HepG2 (cell line): ENCODE data around the gene UQCRC2. TPM values are rescaled to one million over a fixed set of nuclear protein-coding genes. Genes with fewer than 3 reads are reported as not detected.
A peak's percentile ranks its signal among the peaks of the same experiment; 100 is the strongest.

Experiments used
- ATAC-seq: fragments of 200-7000 bp; cut with Tn5 transposase; 3 replicates; pipeline ENCODE4 v1.9.1; 2020; ENCODE audit warnings: mild to moderate bottlenecking, moderate library complexity
- BruUV-seq: library from RNA; stranded (reverse); fragments of 400-500 nt; replicated peaks from 2 replicates; lab custom pipeline; 2021; lab: Mats Ljungman, UMichigan
- CTCF ChIA-PET: fragments of 300-600 bp; formaldehyde crosslinking; extraction: SDS; loops from one replicate; lab custom pipeline; 2021; ENCODE audit warnings: low total read pairs, inconsistent platforms, low intra/inter-chr PET ratio; lab: Yijun Ruan, JAX
- POLR2A ChIA-PET: fragments of 350-600 bp; sonication (Branson Sonifier 250); formaldehyde crosslinking; loops from one replicate; lab custom pipeline; 2020; ENCODE audit warnings: antibody characterized with exemption, inconsistent platforms; lab: Yijun Ruan, JAX
- DNase-seq: peaks from one replicate; pipeline ENCODE4 v3.0.0-alpha.2; 2015; ENCODE audit warnings: low spot score
- FAIRE-seq: peaks from 3 replicates; lab custom pipeline; 2011; peaks lifted over from hg19 to GRCh38; lab: Jason Lieb, UNC
- H2AFZ ChIP-seq: one replicate; pipeline ENCODE4 v1.6.1; 2011; ENCODE audit warnings: low read length, inconsistent platforms
- H3K27ac ChIP-seq: fragments of 300-600 bp; 3 replicates; pipeline ENCODE4 v1.8.0; 2011; ENCODE audit warnings: mixed run types, mild to moderate bottlenecking, mixed read lengths, low read length, inconsistent platforms; ENCODE audit not compliant: insufficient read depth; ENCODE audit errors: extremely low read length
- H3K27me3 ChIP-seq, 2 experiments: fragments of 200-600 bp in 1 of 2; 2 replicates in 1 of 2; 3 replicates in 1 of 2; pipeline versions ENCODE4 v1.6.0 to v1.8.0; 2011; ENCODE audit warnings: low read length in 2 of 2, mild to moderate bottlenecking in 2 of 2, moderate library complexity in 2 of 2, inconsistent platforms in 1 of 2; ENCODE audit not compliant: insufficient read depth in 2 of 2, control insufficient read depth in 1 of 2
- H3K36me3 ChIP-seq, 2 experiments: fragments of 200-600 bp in 1 of 2; replicated peaks in 1 of 2; 2 replicates in 1 of 2; 3 replicates in 1 of 2; pipeline versions ENCODE4 v1.5.1 to v1.8.0; 2011; ENCODE audit warnings: low read length in 2 of 2, inconsistent platforms in 1 of 2; ENCODE audit not compliant: insufficient read depth in 2 of 2, control insufficient read depth in 1 of 2
- H3K4me1 ChIP-seq: 2 replicates; pipeline ENCODE4 v1.5.1; 2012; ENCODE audit warnings: low read length, inconsistent platforms; ENCODE audit not compliant: insufficient read depth
- H3K4me2 ChIP-seq: 2 replicates; pipeline ENCODE4 v1.6.0; 2011; ENCODE audit warnings: low read depth, low read length, inconsistent platforms
- H3K4me3 ChIP-seq, 3 experiments: fragments of 200-600 bp in 1 of 3; sonication (generic), shearing (Covaris generic) in 1 of 3; replicated peaks in 1 of 3; 2 replicates each; pipeline ENCODE4 v1.5.1; 2011 to 2016; ENCODE audit warnings: low read length in 3 of 3, inconsistent platforms in 2 of 3, low read depth in 2 of 3, mild to moderate bottlenecking in 2 of 3, control low read depth in 1 of 3, mixed read lengths in 1 of 3; ENCODE audit not compliant: insufficient read depth in 1 of 3
- H3K79me2 ChIP-seq: one replicate; pipeline ENCODE4 v1.6.1; 2011; ENCODE audit warnings: low read length, inconsistent platforms; ENCODE audit not compliant: insufficient read depth
- H3K9ac ChIP-seq: 2 replicates; pipeline ENCODE4 v1.6.0; 2011; ENCODE audit warnings: mild to moderate bottlenecking, low read depth, low read length, inconsistent platforms; ENCODE audit not compliant: insufficient read depth
- H3K9me3 ChIP-seq: 2 replicates; pipeline ENCODE4 v1.5.1; 2012; ENCODE audit warnings: mild to moderate bottlenecking, low read length
- H4K20me1 ChIP-seq: 2 replicates; pipeline ENCODE4 v1.6.0; 2011; ENCODE audit warnings: inconsistent platforms, mild to moderate bottlenecking, low read length, moderate library complexity; ENCODE audit not compliant: insufficient read depth
- AGO1 ChIP-seq: fragments of 200-400 bp; formaldehyde crosslinking; IDR thresholded peaks from 2 replicates; pipeline ENCODE4 v1.6.1; 2017; ENCODE audit warnings: mild to moderate bottlenecking, low read depth, low read length, moderate library complexity; ENCODE audit not compliant: poor library complexity, severe bottlenecking
- NFATC3 ChIP-seq: sonication (generic); formaldehyde crosslinking; IDR thresholded peaks from 2 replicates; pipeline ENCODE4 v1.5.1; 2020; ENCODE audit warnings: mild to moderate bottlenecking, missing genetic modification reagents
- ZNF121 ChIP-seq: sonication (generic); formaldehyde crosslinking; IDR thresholded peaks from 2 replicates; pipeline ENCODE4 v1.5.0; 2020; ENCODE audit warnings: mild to moderate bottlenecking, missing genetic modification reagents
- ZNF33B ChIP-seq: sonication (generic); formaldehyde crosslinking; IDR thresholded peaks from 2 replicates; pipeline ENCODE4 v1.5.1; 2020; ENCODE audit warnings: mild to moderate bottlenecking, missing genetic modification reagents
- ZSCAN29 ChIP-seq: sonication (generic); formaldehyde crosslinking; conservative IDR thresholded peaks from 2 replicates; pipeline ENCODE4 v1.4.0; 2020; ENCODE audit warnings: mild to moderate bottlenecking, missing genetic modification reagents
- WGBS: methylation state at CpG from one replicate; pipeline ENCODE4 v1.1.6; 2017; ENCODE audit warnings: low lambda C conversion rate; 5-methylcytosine and 5-hydroxymethylcytosine counted together
- in situ Hi-C: cut with HindIII; loops from 2 replicates; pipeline ENCODE4 v1.10.0; 2017; ENCODE audit warnings: low pct_unique_long_range_greater_than_20kb; ENCODE audit not compliant: extremely low pct_ligation_motif_present
- intact Hi-C: fragments of 100-400 bp; cut with micrococcal nuclease; formaldehyde crosslinking; loops from one replicate; pipeline ENCODE4 v1.10.0; 2022; ENCODE audit not compliant: unreplicated experiment
- polyA plus RNA-seq, 8 experiments: library from polyadenylated mRNA; depleted of rRNA in 3 of 8; stranded (reverse) in 7 of 8; unstranded in 1 of 8; fragments of >200 nt; fragmentation: Illumina TruSeq in 4 of 8; extraction: Trizol in 4 of 8; gene quantifications; 2 replicates each; pipeline versions ENCODE4 v1.2.1 to v1.2.3, GENCODE V29; 2011 to 2016; ENCODE audit warnings: low read depth in 4 of 8, missing spikeins in 1 of 8, mixed read lengths in 1 of 8; ENCODE audit not compliant: insufficient read depth in 1 of 8
- total RNA-seq, 5 experiments: library from RNA; depleted of rRNA; stranded (reverse); fragments of >200 nt; fragmentation: Illumina TruSeq; extraction: Trizol; gene quantifications; 2 replicates each; pipeline ENCODE4 v1.2.3, GENCODE V29; 2016; ENCODE audit warnings: low read depth in 1 of 5
- TF ChIP-seq, protein P1 (sequence below): sonication (generic); formaldehyde crosslinking; IDR thresholded peaks from 2 replicates; pipeline ENCODE4 v1.4.0; 2020; ENCODE audit warnings: missing genetic modification reagents

Gene UQCRC2
- total and polyA plus RNA-seq, 2 of the 13 experiments (the other 11 are each of a cell fraction or from before 2014, with no cell fraction given), result 442 to 536 TPM

- TF ChIP-seq ZNF33B (CRISPR knock-in tag), result no peak
- TF ChIP-seq AGO1, result no peak
- no peak for TF ChIP-seq NFATC3
Observed at GRCh38 chr16:22004341-22004740, 51.2 kb downstream of the UQCRC2 start (continued).

DNA sequence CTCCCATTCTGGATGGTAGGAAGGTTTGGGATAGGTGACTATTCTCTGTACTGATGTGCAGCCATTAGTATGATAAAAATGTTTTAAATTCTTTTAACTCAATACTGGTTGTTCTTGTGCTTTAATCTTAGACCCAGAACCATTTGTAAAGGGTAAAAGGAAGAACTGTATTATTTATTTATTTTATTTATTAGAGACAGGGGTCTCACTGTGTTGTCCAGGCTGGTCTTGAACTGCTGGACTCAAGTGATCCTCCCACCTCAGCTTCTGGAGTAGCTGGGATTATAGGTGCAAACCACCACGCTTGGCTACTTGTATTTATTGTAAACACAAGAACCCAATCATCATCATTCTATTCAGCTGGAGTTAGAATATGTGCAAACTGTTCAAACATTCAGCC is 52.6 kb downstream of the UQCRC2 start:
- H3K27me3 ChIP-seq, result peaks cover 0 to 11% of the 10 kb centered on the region in 2 experiments; a peak in 1 of 5 replicates
- no peak for FAIRE-seq
- no peak for ATAC-seq
- intact Hi-C loops, result no loop called here
- 41% methylated on average over 1 of the region's 1 CpG for WGBS
- in situ Hi-C loops, result no loop called here
- DNase-seq, result no peak
- H3K36me3 ChIP-seq, result no peaks in the 10 kb centered on the region
- H3K9me3 ChIP-seq, result no peaks in the 10 kb centered on the region
- TF ChIP-seq ZNF121 (CRISPR knock-in tag) (peak; percentile 66; the same call in 1 of the 2 replicates), ZSCAN29 (no peak)
- TF ChIP-seq, protein P1, sequence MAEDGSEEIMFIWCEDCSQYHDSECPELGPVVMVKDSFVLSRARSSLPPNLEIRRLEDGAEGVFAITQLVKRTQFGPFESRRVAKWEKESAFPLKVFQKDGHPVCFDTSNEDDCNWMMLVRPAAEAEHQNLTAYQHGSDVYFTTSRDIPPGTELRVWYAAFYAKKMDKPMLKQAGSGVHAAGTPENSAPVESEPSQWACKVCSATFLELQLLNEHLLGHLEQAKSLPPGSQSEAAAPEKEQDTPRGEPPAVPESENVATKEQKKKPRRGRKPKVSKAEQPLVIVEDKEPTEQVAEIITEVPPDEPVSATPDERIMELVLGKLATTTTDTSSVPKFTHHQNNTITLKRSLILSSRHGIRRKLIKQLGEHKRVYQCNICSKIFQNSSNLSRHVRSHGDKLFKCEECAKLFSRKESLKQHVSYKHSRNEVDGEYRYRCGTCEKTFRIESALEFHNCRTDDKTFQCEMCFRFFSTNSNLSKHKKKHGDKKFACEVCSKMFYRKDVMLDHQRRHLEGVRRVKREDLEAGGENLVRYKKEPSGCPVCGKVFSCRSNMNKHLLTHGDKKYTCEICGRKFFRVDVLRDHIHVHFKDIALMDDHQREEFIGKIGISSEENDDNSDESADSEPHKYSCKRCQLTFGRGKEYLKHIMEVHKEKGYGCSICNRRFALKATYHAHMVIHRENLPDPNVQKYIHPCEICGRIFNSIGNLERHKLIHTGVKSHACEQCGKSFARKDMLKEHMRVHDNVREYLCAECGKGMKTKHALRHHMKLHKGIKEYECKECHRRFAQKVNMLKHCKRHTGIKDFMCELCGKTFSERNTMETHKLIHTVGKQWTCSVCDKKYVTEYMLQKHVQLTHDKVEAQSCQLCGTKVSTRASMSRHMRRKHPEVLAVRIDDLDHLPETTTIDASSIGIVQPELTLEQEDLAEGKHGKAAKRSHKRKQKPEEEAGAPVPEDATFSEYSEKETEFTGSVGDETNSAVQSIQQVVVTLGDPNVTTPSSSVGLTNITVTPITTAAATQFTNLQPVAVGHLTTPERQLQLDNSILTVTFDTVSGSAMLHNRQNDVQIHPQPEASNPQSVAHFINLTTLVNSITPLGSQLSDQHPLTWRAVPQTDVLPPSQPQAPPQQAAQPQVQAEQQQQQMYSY, result no peak
- no peak overlapping the region for H3K4me2 ChIP-seq
- no peak overlapping the region for H3K9ac ChIP-seq
- peaks cover 21% of the 10 kb centered on the region for H3K79me2 ChIP-seq
- POLR2A ChIA-PET, result interaction anchor here (1.0 to 3.0 kb wide), 3 partner anchors 53 to 186 kb away, joined by 4 to 34 read pairs (median 9); partner anchors contain the start of gene UQCRC2
- no peak overlapping the region for H3K4me3 ChIP-seq
- no TSS peak for BruUV-seq
- CTCF ChIA-PET, result no interaction called here
- H3K27ac ChIP-seq, result no peak overlapping the region
- no peaks in the 10 kb centered on the region for H4K20me1 ChIP-seq
- H3K4me1 ChIP-seq, result peaks cover 48% of the 10 kb centered on the region
- H2AFZ ChIP-seq, result no peak overlapping the region
